Stimulated activated CD8-positive, alpha-beta memory T cell treated with anti-CD3 and anti-CD28 coated beads, Interleukin-2, amount 100 ng/mL, for 48 hours (primary cell): Measurements from ENCODE around the gene P2RY4.
"Not testable (repeated sequence)": the region's sequence is repeated elsewhere in the genome, so short reads cannot be mapped to it uniquely, and the experiment has no call there.

Experiments
- DNase-seq, 2 donors: peaks; one replicate each; pipeline ENCODE4 v3.0.0-alpha.2; 2020; ENCODE audit warnings: low read depth in 2 of 2

Gene P2RY4

DNA sequence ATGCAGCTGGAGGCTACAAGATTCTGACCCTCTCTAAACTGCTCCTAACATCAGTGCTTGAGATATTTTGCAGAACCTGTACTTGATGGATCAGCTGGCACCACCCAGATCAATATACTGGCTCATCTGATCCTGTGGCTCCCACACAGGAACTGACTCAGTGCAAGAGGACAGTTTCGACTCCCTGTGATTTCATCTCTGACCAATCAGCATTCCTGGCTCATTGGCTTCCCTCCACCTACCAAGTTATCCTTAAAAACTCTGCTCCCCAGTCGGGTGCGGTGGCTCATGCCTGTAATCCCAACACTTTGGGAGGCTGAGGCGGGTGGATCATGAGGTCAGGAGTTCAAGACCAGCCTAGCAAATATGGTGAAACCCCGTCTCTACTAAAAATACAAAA is 16.4 kb downstream of the P2RY4 start:
- DNase-seq = not testable (repeated sequence)

- no peak for DNase-seq
Measured at GRCh38 chrX:70241501-70241900, 18.5 kb downstream of the P2RY4 start.

DNA sequence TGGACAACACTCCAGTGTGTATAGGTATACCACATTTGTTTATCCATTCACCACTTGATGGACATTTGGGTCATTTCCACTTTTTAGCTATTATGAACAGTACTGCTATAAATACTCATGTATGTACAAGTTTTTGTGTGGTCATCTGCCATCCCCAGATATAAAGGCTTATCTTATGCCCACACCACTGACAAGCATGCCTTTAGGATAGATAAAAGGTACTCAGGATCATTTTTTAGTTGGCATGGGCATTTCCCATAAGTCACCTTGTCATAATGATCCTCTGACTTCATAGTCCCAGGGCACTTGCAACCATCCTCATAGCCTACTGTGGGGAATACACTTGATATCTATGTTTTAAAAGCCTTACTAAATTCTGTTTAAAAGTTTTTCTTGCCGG is 19.3 kb downstream of the P2RY4 start:
- DNase-seq = no peak

- no peak for DNase-seq
Measured at GRCh38 chrX:70234355-70234754, 25.6 kb downstream of the P2RY4 start, which contains the start of gene AWAT1. Gene AWAT1 (plus strand): TSS chrX:70234655. CDS start chrX:70234696, 41 bp downstream.

DNA sequence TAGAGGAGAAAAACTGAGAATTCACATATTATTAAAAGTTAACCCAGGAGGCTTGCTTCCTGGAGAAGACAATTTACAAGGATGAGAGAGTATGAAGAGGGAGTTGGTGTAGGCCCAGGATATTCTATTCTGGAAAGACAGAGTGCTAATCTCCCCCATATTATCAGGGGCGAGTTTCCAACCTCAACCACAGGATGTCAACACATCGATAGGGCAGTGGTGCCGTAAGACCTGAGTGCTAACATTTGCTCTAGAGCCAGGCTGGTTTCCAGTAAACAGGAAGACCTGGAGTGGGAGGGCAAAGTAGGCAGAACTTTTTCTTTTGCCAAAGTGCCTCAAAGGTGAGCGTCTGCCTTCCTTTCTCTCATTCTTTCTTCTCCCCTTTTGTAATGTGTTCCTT is 28.3 kb downstream of the P2RY4 start:
- no peak for DNase-seq

DNA sequence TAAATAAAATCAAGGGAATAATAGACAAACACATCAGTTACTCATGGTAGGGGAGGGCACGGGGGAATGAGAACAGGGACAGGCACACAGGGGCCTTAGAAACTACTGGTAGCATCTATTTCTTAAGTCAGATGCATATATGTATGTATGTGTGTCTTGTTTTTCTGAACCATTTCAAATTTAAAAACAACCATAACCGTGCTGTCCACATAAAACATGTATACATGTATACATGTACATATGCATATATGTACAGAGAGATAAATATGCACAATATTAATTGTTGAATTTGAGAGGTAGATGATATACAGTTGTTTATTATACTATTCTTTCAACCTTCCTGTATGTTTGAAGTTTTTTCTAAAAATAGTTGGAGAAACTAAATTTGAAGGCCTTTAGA is 33.3 kb downstream of the P2RY4 start:
- no peak for DNase-seq

DNA sequence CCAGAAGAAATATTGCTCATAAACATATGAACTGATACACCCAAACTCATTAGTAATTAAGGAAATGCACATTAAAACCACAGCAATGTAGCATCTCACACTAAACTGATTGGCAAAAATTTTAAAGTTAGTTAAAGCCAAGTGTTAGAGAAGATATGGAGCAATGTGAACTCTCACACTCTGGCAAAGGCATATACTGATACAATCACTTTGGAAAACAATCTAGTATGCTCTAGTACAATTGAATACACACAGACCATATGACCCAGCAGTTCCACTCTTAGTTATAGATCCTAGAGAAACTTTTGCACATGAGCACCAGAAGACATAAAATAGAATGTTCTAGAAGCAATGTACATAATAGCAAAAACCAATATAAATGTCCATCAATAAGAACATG is 34.0 kb downstream of the P2RY4 start:
- no peak for DNase-seq

- DNase-seq = no peak
Measured at GRCh38 chrX:70219938-70220764, 39.9 kb downstream of the P2RY4 start.

GRCh38 chrX:70209570-70209969 is 50.4 kb downstream of the P2RY4 start:
- not testable (repeated sequence) for DNase-seq

DNA sequence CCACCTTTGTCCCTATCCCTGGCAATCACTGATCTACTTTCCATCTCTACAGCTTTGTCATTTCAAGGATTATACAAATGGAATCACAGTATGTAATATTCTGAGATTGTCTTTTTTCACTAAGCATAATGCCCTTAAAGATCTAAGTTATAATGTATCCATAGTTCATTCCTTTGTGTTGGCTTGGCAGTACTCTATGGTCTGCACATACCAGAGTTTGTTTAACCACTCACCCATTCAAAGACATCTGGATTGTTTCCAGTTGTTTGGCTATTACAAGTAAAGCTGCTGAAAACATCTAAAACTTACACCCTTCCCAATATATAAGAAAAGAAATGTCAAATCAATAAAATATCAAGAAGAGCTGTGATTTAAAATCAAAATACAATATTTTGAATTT is 51.5 kb downstream of the P2RY4 start:
- DNase-seq = no peak
